Right lobe of liver (tissue), 4 donors: ENCODE data around the gene MGAT3.

ENCODE experiments used
- POLR2A ChIP-seq: fragments of 450-650 bp; IDR thresholded peaks from one replicate; pipeline ENCODE4 v1.6.1; 2017; ENCODE audit warnings: antibody characterized with exemption, mild to moderate bottlenecking
- TF ChIP-seq, protein P1 (sequence below), 4 donors: fragments of 200-600 bp in 3 of 4; fragments of 450-650 bp in 1 of 4; IDR thresholded peaks; one replicate each; pipeline versions ENCODE4 v1.5.1 to v1.8.0; 2016 to 2022; ENCODE audit warnings: antibody characterized with exemption in 4 of 4, mild to moderate bottlenecking in 2 of 4
- donor health status: DM: no; HTN: no; CAD: no.
- donor health status: DM: no; HTN: no; CAD: no.
- donor health status: DM: no; HTN: yes; CAD: no.

DNA sequence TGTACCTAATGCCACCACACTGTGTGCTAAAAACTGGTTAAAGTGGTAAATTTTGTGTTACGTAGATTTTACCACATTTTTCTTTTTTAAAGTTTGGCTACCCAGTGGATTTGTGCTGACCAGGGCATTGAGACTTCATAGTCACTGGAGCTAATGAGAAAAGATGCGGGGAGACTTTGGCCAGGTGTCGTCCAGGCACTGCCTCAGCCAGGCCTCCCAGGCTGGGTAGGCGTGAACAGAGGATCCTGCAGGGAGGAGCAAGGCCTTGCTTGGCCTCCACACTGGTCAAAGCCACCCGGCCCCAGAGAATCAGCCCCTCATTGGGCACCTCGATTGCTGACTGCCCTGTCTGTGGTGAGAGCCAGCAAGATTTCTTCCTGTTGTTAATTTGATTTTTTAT is 13.4 kb upstream of the MGAT3 start:
- no peak for TF ChIP-seq POLR2A
- TF ChIP-seq, protein P1, sequence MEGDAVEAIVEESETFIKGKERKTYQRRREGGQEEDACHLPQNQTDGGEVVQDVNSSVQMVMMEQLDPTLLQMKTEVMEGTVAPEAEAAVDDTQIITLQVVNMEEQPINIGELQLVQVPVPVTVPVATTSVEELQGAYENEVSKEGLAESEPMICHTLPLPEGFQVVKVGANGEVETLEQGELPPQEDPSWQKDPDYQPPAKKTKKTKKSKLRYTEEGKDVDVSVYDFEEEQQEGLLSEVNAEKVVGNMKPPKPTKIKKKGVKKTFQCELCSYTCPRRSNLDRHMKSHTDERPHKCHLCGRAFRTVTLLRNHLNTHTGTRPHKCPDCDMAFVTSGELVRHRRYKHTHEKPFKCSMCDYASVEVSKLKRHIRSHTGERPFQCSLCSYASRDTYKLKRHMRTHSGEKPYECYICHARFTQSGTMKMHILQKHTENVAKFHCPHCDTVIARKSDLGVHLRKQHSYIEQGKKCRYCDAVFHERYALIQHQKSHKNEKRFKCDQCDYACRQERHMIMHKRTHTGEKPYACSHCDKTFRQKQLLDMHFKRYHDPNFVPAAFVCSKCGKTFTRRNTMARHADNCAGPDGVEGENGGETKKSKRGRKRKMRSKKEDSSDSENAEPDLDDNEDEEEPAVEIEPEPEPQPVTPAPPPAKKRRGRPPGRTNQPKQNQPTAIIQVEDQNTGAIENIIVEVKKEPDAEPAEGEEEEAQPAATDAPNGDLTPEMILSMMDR (IDR thresholded peaks at IDR 0.05): no peak
